Left colon (tissue), 2 donors: ENCODE measurements around the gene FGGY. TPM values are rescaled to one million over a fixed set of nuclear protein-coding genes. Genes with fewer than 3 reads are reported as not detected.
A peak's percentile ranks its signal among the peaks of the same experiment; 100 is the strongest.

Experiments used
- ATAC-seq: fragments of 200-7000 bp; cut with Tn5 transposase; one replicate; pipeline ENCODE4 v1.9.1; 2020; ENCODE audit warnings: mild to moderate bottlenecking, moderate library complexity
- DNase-seq, 2 donors: peaks; one replicate each; pipeline ENCODE4 v3.0.0-alpha.2; 2020
- intact Hi-C, 2 donors: fragments of 100-400 bp; cut with DNase I in 1 of 2; cut with micrococcal nuclease in 1 of 2; formaldehyde crosslinking; loops; one replicate each; pipeline versions ENCODE4 v1.11.2 to v1.14.0; 2022; cut with DNase I, micrococcal nuclease
- total RNA-seq, 2 donors: library from RNA; stranded (reverse); fragmentation: NEBNext Ultra II Directional; extraction: Animal tissue kit (Norgen Biotek cat#: 25700); gene quantifications; one replicate each; pipeline ENCODE4 v1.2.1, GENCODE V29; 2021
- donor health status: DM: no; HTN: no; CAD: no.
- donor health status: DM: yes; HTN: yes; CAD: no.

The FGGY gene
- total RNA-seq, 2 donors from 2014 or later, result 17.3 to 24.1 TPM

DNA sequence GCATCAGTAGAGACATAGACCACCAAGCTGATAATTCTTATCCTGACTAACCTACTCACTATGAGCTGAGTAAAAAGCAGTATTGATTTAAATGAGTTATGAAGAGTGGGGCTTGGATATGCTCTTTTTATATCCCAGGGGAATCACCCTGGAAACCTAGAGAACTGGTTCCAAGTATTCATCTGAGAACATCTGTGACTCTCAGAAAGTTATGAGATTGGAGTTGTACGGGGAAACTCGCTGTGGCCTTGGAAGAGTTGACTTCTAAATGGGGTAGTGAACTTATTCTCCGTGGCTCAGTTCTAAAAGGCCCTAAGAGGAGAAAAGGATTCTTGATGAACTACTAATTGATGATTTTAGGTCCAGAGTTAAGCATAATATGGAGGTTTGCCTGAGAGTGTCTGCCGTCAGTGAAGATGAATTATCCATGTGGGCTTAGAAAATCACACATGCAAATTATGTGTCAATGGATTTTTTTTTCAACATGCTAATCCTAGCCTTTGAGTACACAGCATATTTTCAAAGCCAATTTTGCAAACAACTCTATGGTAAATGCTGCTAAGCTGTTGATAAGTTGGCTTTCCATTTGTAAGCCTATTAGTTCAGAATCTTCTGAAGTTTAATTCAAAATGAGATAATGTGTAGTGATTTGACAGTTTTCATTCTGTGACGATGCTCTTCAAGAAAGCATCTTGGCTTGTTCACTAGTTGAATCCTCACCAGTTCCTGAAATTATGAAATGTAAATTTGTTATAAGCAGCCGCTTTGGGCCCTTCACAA, 122.7 kb downstream of the FGGY start:
- ATAC-seq (no peak), DNase-seq (no peak)
- intact Hi-C loops, result no loop called here

DNA sequence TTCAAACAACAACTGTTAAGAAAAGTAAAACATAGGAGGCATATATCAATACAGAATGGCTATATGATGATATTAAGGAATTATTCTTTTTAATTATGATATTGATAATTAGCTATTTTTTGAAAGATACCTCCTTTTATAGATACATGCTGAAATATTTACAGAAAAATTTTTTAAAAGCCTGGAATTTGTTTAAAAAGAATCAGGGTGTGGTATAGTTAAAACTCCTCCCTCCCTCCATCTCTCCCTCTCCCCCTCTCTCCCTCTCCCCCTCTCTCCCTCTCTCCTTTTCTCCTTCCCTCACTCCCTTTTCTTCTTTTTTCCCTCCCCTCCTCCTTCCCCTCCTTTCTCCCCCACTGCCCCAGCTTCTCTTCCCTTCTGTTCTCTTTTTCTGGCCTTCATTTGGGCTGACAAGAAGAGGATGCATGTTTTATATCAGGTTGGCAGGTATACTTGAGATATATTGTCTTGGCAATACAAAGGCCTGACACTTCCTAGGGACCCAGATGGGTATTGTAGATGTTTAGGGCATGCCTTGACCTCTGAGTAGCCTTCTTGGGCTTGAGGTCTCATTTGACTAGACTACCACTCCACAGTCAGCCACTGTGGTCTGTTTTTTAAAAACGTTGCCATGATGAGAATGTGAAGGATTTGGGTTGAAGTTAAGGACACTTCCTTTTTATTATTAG, 124.5 kb downstream of the FGGY start:
- no peak for ATAC-seq
- no peak for DNase-seq
- intact Hi-C loops, result no loop called here

- intact Hi-C loops, result no loop called here
- ATAC-seq (peak; percentile 80), DNase-seq (peak; percentile 76 to 86)
These were observed 126.2 kb downstream of the FGGY start for GRCh38 chr1:59422921-59423575.

GRCh38 chr1:59427155-59427554, 130.3 kb downstream of the FGGY start:
- intact Hi-C loops, result no loop called here
- DNase-seq (no peak), ATAC-seq (no peak)

DNA sequence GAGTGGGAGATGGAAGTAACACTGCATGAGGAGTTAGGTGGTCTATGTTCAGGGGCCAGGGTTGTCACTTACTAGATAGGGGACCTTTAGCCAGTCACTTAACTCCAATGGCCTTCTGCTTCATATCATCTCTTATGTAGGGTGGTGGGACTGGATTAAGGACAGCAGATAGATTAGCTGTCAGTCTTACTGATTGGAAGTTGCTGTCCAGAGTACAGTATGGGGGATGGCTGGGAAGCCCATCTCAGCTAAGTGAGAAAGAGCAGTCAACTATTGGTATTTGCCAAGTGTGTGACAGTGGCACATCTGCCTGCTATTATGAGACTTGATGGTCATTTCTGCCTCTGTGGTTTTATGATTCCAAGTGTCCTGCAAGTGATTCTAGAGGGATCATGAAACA, 130.9 kb downstream of the FGGY start:
- no peak for DNase-seq
- intact Hi-C loops, result no loop called here
- ATAC-seq, result no peak

DNA sequence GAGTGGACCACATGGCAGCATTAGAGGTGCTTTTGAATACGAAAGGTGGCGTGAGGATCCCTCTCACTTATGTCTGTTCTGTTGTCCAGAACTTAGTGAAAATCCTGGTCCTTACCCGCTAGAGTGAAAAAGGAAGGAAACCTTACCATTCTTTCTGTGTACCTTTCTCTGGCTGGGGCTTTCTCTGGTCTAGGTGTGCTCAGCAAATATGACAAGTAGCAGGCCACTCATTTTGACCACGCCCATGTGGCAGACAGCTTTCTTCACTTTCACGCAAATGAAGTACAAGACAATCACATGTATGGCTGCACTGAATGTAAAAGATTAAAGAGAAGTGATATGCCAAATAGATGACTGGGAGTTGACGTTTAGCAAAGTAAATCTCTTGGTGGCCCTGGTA, 131.9 kb downstream of the FGGY start:
- ATAC-seq (peak; percentile 75), DNase-seq (peak; percentile 50 to 53)
- intact Hi-C loops, result no loop called here

GRCh38 chr1:59429656-59430055, 132.8 kb downstream of the FGGY start:
- ATAC-seq (peak; percentile 63), DNase-seq (no peak)
- intact Hi-C loops, result no loop called here

DNA sequence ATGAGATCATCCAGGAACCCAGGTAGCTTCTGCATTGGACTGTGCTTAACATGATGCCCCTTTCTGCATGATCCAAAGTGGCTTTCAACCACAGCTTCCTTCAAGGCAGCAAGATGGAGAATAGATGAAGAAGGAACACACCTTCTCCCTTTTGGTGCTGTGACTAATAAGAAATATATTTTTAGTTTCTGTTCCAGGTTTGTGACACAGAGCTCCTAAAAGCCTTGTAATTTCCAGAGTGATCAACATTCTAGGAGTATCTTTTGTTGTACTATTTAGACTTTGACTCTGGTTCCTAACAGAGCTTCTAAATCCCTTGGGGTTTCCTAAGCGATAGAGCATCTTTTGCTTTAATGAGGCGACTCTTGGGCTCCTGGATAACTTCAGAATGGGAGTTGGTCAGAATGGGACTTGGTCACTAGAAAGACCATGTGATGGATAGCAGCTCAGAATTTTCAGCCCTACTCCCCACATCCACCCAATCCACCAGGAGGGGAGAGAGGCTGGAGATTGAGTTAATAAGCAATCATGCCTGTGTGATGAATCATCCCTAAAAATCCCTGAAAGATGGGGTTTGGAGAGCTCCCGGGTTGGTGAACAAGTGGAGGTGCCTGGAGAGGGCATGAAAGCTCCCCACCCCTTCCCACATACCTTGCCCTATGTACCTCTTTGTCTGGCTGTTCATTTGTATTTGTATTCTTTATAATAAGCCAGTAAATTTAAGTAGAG, 134.8 kb downstream of the FGGY start:
- ATAC-seq, result no peak
- DNase-seq, result no peak
- intact Hi-C loops, result no loop called here

DNA sequence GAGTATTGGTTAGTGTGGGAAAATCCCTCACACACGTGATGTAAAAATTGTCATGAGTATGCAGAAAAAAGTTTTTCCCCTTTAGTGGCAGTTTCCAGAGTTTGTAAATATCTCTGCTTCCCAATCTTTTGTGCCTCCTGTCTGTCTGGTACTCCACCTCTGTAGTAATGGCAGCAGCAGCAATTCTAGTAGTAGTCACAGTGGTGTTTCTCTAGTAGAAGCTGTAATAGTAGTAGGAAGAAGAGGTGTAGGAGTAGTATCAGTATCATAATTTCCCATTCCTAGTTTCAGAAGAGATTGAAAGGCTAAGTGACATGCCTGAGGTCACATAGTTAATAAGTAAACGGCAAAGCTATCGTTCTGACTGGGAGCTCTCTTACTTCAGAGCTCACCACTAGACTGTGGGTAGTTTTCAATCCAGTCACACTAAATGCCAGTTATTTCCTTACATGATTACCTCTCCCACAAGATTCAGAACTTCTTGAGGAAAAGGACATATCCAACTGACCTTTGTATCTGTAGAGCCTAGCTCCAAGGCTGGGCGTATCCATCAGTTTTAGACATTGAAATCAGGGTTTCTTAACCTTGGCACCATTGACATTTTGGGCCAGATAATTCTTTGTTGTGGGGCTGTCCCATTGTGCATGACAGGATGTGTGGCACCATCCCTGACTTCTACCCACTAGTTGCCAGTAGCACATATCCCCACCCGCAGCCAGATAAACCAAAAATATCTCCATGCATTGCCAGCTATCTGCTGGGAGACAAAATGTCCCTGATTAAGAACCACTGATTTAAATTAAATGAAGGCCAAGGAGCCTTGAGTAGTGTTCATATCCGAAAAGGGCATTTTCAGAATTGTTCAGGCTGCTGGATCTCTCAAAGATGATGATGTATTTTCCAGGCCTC, 135.9 kb downstream of the FGGY start:
- intact Hi-C loops, result no loop called here
- ATAC-seq (peak; percentile 83), DNase-seq (no peak)

GRCh38 chr1:59433440-59433813, 136.5 kb downstream of the FGGY start:
- intact Hi-C loops, result no loop called here
- ATAC-seq (no peak), DNase-seq (no peak)

DNA sequence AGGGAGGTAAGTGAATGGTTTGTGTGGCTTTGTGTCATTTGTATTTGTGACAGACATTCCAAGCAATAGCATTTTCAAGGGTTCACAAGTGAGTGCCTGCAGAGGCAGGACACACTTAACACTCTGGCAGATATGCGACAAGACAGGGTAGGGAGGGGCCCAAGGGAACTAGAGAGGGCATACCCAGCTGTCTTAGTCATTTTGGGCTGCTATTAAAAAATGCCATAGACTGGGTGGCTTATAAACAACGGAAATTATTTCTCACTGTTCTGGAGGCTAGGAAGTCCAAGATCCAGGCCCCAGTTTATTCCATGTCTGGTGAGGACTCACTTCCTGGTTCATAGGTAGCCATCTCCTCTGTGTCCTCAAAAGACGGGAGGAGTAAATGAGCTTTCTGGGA, 137.4 kb downstream of the FGGY start:
- DNase-seq, result no peak
- intact Hi-C loops, result no loop called here
- ATAC-seq, result no peak

DNA sequence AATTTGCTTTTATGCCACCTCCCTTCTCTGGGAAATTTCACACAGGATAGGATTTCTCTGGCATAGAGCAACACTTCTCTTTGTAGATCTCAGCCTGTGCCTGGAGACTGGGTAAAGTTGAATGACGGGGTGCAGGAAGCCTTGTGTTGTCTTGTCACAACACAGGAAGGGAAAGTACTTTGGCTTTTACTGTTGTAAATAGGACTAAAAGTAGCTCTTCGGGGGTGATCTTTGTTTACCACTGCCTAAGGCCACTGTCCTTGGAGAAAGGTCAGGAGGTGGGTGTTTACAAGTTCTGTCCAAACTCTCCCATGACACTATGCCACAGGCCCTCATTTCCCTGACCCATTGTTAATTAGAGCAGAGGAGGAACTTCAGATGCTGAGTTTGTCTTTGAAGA, 139.7 kb downstream of the FGGY start:
- no peak for DNase-seq
- intact Hi-C loops, result no loop called here
- no peak for ATAC-seq

DNA sequence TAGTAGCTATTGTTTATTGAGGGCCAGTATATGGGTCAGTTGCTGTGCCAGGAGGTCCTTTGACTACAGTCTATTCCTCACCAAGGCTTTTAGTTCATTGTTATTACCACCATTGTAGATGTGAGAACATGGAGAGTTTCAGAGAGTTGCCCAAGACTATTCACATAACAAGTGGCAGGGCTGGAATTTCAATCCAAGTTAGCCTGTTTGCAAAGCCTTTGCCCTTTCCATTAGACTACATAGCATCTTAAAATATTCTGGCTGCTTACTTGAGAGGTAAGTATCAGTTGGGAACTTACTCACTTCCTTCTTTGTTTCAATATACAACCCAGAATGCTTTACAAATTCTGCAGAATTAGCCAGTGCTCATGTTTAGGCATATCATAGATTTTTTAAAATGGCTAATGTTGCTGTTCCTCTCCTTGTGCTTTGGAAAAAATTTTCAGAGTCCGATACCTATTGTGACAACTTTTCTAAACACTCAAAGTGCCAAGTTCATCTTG, 141.2 kb downstream of the FGGY start:
- ATAC-seq, result no peak
- no peak for DNase-seq
- intact Hi-C loops, result no loop called here

DNA sequence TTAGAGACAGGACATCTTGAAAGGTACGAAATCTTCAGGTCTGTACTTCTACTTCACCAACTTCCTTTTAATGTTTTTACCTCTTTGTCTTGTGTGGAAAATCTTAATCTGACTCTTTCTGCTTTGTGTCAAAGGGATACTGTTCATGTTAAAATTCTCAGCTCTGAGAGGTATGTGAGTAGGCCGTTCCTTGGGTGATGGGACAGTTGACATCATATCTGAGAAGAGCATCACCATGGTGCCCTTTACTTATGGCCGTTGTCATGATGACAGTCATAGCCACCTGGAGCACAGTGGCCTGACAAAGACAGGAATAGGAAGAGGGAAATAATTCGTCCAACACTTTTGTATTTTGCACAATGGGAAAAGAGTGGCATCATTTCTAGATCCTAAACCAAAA, 145.6 kb downstream of the FGGY start:
- intact Hi-C loops, result no loop called here
- ATAC-seq, result no peak
- no peak for DNase-seq

DNA sequence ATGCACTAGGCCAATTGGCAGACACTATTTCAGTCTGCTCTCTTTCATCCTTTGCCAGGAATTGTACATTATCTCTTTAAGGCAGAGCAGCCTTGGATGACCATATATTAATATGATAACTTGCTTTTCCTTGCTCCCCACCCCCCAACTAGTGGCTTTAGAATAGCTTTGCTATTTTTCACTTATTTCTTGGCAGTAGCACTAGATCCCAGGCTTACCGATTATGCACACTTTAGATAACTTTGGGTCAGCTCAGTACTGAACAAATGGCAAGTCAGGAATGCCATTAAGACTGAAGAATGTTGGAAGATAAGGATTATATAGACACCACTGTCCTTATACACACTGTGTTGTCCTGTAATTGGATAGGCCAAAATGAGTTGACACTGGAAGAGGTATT, 146.4 kb downstream of the FGGY start:
- intact Hi-C loops, result no loop called here
- no peak for ATAC-seq
- no peak for DNase-seq

DNA sequence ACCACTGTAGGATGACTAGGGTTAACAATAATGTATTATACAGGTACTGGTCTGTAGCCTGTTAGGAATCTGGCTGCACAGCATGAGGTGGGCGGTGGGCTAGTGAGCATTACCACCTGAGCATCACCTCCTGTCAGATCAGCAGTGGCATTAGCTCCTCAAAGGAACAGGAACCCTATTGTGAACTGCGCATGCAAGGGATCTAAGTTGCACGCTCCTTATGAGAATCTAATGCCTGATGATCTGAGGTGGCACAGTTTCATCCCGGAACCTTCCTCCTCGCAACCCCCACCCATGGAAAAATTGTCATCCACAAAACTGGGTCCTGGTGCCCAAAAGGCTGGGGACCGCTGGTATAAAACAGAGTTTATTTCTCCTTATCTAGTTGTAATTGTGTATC, 147.6 kb downstream of the FGGY start:
- no peak for DNase-seq
- no peak for ATAC-seq
- intact Hi-C loops, result no loop called here

DNA sequence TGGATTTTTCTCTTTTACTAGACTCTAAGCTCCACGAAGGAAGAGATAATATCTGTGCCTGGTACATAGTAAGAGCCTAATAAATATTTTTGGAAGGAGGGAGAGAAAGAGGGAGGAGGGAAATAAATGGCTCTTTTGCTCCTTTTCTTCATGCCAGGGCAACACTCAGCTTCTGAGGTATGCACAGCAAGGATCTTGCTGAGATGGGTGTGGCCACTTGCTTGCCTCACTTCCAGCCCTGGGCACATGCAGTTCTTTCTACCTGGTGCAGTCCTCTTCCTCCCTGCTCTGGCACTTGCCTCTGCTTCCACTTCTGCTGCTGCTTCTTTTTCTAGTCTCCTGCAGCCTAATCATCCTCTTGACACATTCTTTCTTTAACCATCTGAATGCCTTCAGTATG, 148.1 kb downstream of the FGGY start:
- ATAC-seq (peak; percentile 84), DNase-seq (peak; percentile 18 to 54)
- intact Hi-C loops, result no loop called here

DNA sequence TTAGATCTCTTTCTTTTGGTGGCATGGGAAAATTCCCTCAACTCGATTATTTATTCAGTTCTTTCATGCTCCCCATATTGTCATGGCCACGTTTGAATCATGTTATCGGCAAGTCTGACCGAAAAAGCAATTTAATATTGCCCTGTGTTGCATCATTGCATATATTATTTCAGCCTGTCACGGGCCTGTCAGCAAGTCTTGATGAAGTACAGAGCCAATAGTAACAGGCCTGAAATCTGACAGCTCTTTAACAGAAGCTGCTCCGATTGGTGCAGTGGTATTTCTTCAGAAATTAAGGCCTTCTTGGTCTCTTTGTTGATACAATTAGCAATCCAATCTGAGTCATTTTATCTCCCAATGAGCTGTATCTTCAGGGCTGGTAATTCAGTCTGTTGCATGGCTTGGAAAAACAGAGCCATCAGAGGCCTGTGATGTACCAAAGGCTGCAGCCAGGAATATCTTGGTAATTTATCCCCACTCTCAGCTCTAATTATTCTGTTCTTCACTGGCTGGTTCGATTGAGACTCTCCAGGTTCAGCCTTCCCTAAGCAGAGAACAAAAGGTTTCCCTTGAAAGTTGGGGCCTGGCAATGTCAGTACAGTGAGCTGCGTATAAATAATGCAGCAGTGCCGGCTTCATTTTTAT, 149.5 kb downstream of the FGGY start:
- peak in 1 of 2 donors; percentile 45 for DNase-seq
- peak; percentile 21 for ATAC-seq
- intact Hi-C loops, result no loop called here
